Endothelial cell of umbilical vein (primary cell): ENCODE data around the gene JARID2. TPM values are rescaled to one million over a fixed set of nuclear protein-coding genes. Genes with fewer than 3 reads are reported as not detected.

ENCODE experiments used
- BruUV-seq: library from RNA; stranded (reverse); fragments of 400-500 nt; replicated peaks from 2 replicates; lab custom pipeline; 2021; lab: Mats Ljungman, UMichigan
- CTCF ChIA-PET: fragments of 300-600, 350-600 bp; sonication (Branson Sonifier 250); formaldehyde crosslinking; loops from one replicate; lab custom pipeline; 2021; ENCODE audit warnings: antibody characterized with exemption, inconsistent platforms; lab: Charles Lee
- POLR2A ChIA-PET: fragments of 300-600, 350-600 bp; sonication (Branson Sonifier 250); formaldehyde crosslinking; loops from one replicate; lab custom pipeline; 2021; ENCODE audit warnings: antibody characterized with exemption, inconsistent platforms; lab: Charles Lee
- DNase-seq: peaks from one replicate; pipeline ENCODE4 v3.0.0-alpha.2; 2011; ENCODE audit warnings: low read depth, low spot score
- FAIRE-seq: peaks from 2 replicates; lab custom pipeline; 2011; peaks lifted over from hg19 to GRCh38; lab: Jason Lieb, UNC
- H2AFZ ChIP-seq: 2 replicates; pipeline ENCODE4 v1.6.0; 2012; ENCODE audit warnings: low read depth, low read length, control low read depth, inconsistent platforms
- H3K27ac ChIP-seq: 2 replicates; pipeline ENCODE4 v1.5.1; 2011; ENCODE audit warnings: low read depth, mild to moderate bottlenecking, control low read depth, low read length, moderate library complexity; ENCODE audit not compliant: insufficient read depth
- H3K27me3 ChIP-seq, 2 experiments: 2 replicates each; pipeline versions ENCODE4 v1.6.0 to v1.6.1; 2011; ENCODE audit warnings: low read length in 2 of 2, mixed read lengths in 1 of 2; ENCODE audit not compliant: control insufficient read depth in 2 of 2, insufficient read depth in 2 of 2
- H3K36me3 ChIP-seq, 2 experiments: 2 replicates in 1 of 2; 3 replicates in 1 of 2; pipeline ENCODE4 v1.5.1; 2011; ENCODE audit warnings: low read length in 2 of 2, mild to moderate bottlenecking in 1 of 2, moderate library complexity in 1 of 2; ENCODE audit not compliant: control insufficient read depth in 2 of 2, insufficient read depth in 2 of 2; ENCODE audit errors: extremely low read depth in 1 of 2
- H3K4me1 ChIP-seq: 3 replicates; pipeline ENCODE4 v1.5.1; 2011; ENCODE audit warnings: mild to moderate bottlenecking, low read length; ENCODE audit not compliant: control insufficient read depth, insufficient read depth; ENCODE audit errors: extremely low read depth
- H3K4me2 ChIP-seq: 2 replicates; pipeline ENCODE4 v1.6.1; 2011; ENCODE audit warnings: low read length, control low read depth, mixed read lengths; ENCODE audit not compliant: insufficient read depth
- H3K4me3 ChIP-seq, 3 experiments: fragments of 200-600 bp in 1 of 3; sonication (generic), shearing (Covaris generic) in 1 of 3; replicated peaks in 1 of 3; 2 replicates each; pipeline ENCODE4 v1.5.1; 2011 to 2016; ENCODE audit warnings: control low read depth in 3 of 3, low read length in 3 of 3, mild to moderate bottlenecking in 2 of 3, inconsistent platforms in 1 of 3, low read depth in 1 of 3, moderate library complexity in 1 of 3; ENCODE audit not compliant: insufficient read depth in 1 of 3
- H3K79me2 ChIP-seq: 2 replicates; pipeline ENCODE4 v1.6.0; 2012; ENCODE audit warnings: low read length, inconsistent platforms; ENCODE audit not compliant: control insufficient read depth, insufficient read depth
- H3K9ac ChIP-seq: replicated peaks from 2 replicates; pipeline ENCODE3; 2011; ENCODE audit warnings: low read length, control low read depth; ENCODE audit not compliant: insufficient read depth; ENCODE audit errors: extremely low read depth
- H3K9me1 ChIP-seq: replicated peaks from 3 replicates; pipeline ENCODE4 v1.6.0; 2011; ENCODE audit warnings: mild to moderate bottlenecking, low read length; ENCODE audit not compliant: control insufficient read depth, insufficient read depth; ENCODE audit errors: extremely low read depth
- H3K9me3 ChIP-seq: replicated peaks from 2 replicates; pipeline ENCODE4 v1.5.1; 2012; ENCODE audit warnings: low read length, inconsistent platforms; ENCODE audit not compliant: control insufficient read depth, insufficient read depth
- H4K20me1 ChIP-seq: replicated peaks from 2 replicates; pipeline ENCODE3; 2011; ENCODE audit warnings: mild to moderate bottlenecking, low read length; ENCODE audit not compliant: control insufficient read depth, insufficient read depth; ENCODE audit errors: extremely low read depth
- EZH2 ChIP-seq: IDR thresholded peaks from 2 replicates; pipeline ENCODE4 v1.6.1; 2012; ENCODE audit warnings: borderline replicate concordance, low read depth, mild to moderate bottlenecking, moderate library complexity, low read length, inconsistent platforms; ENCODE audit not compliant: severe bottlenecking
- FOS ChIP-seq: IDR thresholded peaks from 2 replicates; pipeline ENCODE4 v1.6.1; 2011; ENCODE audit warnings: mild to moderate bottlenecking, low read length, moderate library complexity, borderline replicate concordance; ENCODE audit not compliant: insufficient read depth
- GATA2 ChIP-seq: IDR thresholded peaks from 2 replicates; pipeline ENCODE4 v1.7.0; 2011; ENCODE audit warnings: low read depth, mild to moderate bottlenecking, moderate library complexity, mixed read lengths, low read length; ENCODE audit not compliant: insufficient read length, insufficient read depth
- JUN ChIP-seq: IDR thresholded peaks from 2 replicates; pipeline ENCODE4 v1.6.1; 2011; ENCODE audit warnings: borderline replicate concordance, low read depth; ENCODE audit not compliant: insufficient read length, insufficient read depth
- MYC ChIP-seq: IDR thresholded peaks from one replicate; pipeline ENCODE4 v1.6.1; 2011; ENCODE audit warnings: mild to moderate bottlenecking, low read depth, low read length
- POLR2A ChIP-seq: IDR thresholded peaks from 2 replicates; pipeline ENCODE4 v1.6.1; 2012; ENCODE audit warnings: low read depth, mild to moderate bottlenecking, control low read depth, low read length
- POLR2AphosphoS5 ChIP-seq: IDR thresholded peaks from 2 replicates; pipeline ENCODE4 v1.6.1; 2012; ENCODE audit warnings: low read depth, mild to moderate bottlenecking, control low read depth, low read length, moderate library complexity; ENCODE audit not compliant: insufficient read depth
- dilution Hi-C: fragments of 300-500 bp; cut with MboI; formaldehyde crosslinking; loops from one replicate; pipeline ENCODE4 v1.15.0; 2019; ENCODE audit warnings: low sequenced_read_pairs; ENCODE audit not compliant: extremely low pct_ligation_motif_present
- intact Hi-C: fragments of 100-400 bp; cut with micrococcal nuclease; formaldehyde crosslinking; loops from one replicate; pipeline ENCODE4 v1.10.0; 2022
- polyA plus RNA-seq, 4 experiments: library from polyadenylated mRNA; depleted of rRNA in 3 of 4; stranded (reverse) in 3 of 4; unstranded in 1 of 4; fragments of >200 nt; gene quantifications; 2 replicates each; pipeline versions ENCODE4 v1.2.1 to v1.2.3, GENCODE V29; 2011 to 2012; ENCODE audit warnings: missing spikeins in 1 of 4
- total RNA-seq: library from RNA; stranded (reverse); gene quantifications from 2 replicates; pipeline ENCODE4 v1.2.3, GENCODE V29; 2021
- TF ChIP-seq, protein P1 (sequence below), 2 donors: IDR thresholded peaks; 1 replicate in 1 of 2; 2 replicates in 1 of 2; pipeline ENCODE4 v1.5.1; 2011; ENCODE audit warnings: low read length in 2 of 2, mild to moderate bottlenecking in 2 of 2, moderate library complexity in 2 of 2, control low read depth in 1 of 2, inconsistent platforms in 1 of 2, low read depth in 1 of 2; ENCODE audit not compliant: insufficient read depth in 1 of 2; ENCODE audit errors: extremely low read depth in 1 of 2
- TF ChIP-seq, protein P2 (sequence below): IDR thresholded peaks from 2 replicates; pipeline ENCODE4 v1.6.1; 2011; ENCODE audit not compliant: insufficient read depth, insufficient read length

JARID2 gene
- total and polyA plus RNA-seq, 2 donors (not counting 3 experiments of a cell fraction or from before 2014, with no cell fraction given), result 2.9 to 10.6 TPM

GRCh38 chr6:15533379-15534026 is 287.6 kb downstream of the JARID2 start:
- ChIA-PET CTCF (interaction anchor here (1.0 kb wide), 2 partner anchors 11 to 90 kb away, joined by 3 read pairs; no protein-coding TSS in a partner anchor), POLR2A (no interaction called here)
- TF ChIP-seq, protein P1, sequence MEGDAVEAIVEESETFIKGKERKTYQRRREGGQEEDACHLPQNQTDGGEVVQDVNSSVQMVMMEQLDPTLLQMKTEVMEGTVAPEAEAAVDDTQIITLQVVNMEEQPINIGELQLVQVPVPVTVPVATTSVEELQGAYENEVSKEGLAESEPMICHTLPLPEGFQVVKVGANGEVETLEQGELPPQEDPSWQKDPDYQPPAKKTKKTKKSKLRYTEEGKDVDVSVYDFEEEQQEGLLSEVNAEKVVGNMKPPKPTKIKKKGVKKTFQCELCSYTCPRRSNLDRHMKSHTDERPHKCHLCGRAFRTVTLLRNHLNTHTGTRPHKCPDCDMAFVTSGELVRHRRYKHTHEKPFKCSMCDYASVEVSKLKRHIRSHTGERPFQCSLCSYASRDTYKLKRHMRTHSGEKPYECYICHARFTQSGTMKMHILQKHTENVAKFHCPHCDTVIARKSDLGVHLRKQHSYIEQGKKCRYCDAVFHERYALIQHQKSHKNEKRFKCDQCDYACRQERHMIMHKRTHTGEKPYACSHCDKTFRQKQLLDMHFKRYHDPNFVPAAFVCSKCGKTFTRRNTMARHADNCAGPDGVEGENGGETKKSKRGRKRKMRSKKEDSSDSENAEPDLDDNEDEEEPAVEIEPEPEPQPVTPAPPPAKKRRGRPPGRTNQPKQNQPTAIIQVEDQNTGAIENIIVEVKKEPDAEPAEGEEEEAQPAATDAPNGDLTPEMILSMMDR (IDR thresholded peaks at IDR 0.05; ENCODE audit: extremely low read depth in 1 of 2, insufficient read depth in 1 of 2, low read depth in 1 of 2, low read length in 2 of 2), result no peak
- TF ChIP-seq MYC, result no peak
- TF ChIP-seq FOS, result no peak
- TF ChIP-seq POLR2A, result no peak
- no peak for TF ChIP-seq JUN
- no peak for TF ChIP-seq EZH2
- TF ChIP-seq GATA2, result no peak
- TF ChIP-seq POLR2AphosphoS5, result no peak
- TF ChIP-seq, protein P2, sequence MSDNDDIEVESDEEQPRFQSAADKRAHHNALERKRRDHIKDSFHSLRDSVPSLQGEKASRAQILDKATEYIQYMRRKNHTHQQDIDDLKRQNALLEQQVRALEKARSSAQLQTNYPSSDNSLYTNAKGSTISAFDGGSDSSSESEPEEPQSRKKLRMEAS, result no peak
- H3K27ac ChIP-seq, result no peak overlapping the region
- FAIRE-seq (no peak), DNase-seq (no peak)
- H3K4me3 ChIP-seq, result no peak overlapping the region
- no peak overlapping the region for H3K4me2 ChIP-seq
- H3K36me3 ChIP-seq, result peaks cover 0 to 2% of the 10 kb centered on the region in 2 experiments
- dilution Hi-C loops, result no loop called here
- no peaks in the 10 kb centered on the region for H3K9me3 ChIP-seq
- H3K9me1 ChIP-seq, result no peaks in the 10 kb centered on the region
- H3K27me3 ChIP-seq, result no peaks in the 10 kb centered on the region
- no peaks in the 10 kb centered on the region for H3K79me2 ChIP-seq
- intact Hi-C loops, result no loop called here
- no TSS peak for BruUV-seq
- H4K20me1 ChIP-seq, result no peaks in the 10 kb centered on the region
- no peak overlapping the region for H3K9ac ChIP-seq
- H3K4me1 ChIP-seq, result no peaks in the 10 kb centered on the region
- H2AFZ ChIP-seq, result no peak overlapping the region
